ENCODE data around the gene ITPR1. TPM values are rescaled to one million over a fixed set of nuclear protein-coding genes. Genes with fewer than 3 reads are reported as not detected.
A peak's percentile ranks its signal among the peaks of the same experiment; 100 is the strongest.

The ITPR1 gene
- total and polyA plus RNA-seq, 11 donors = 8.9 to 55.8 (median 19.9) TPM

GRCh38 chr3:4806535-4807108 is 313.5 kb downstream of the ITPR1 start:
- H3K4me1 ChIP-seq = peaks cover 0 to 20% (median 7%) of the 10 kb centered on the region in 12 donors
- no peaks in the 10 kb centered on the region for H3K9me3 ChIP-seq
- no peak for ATAC-seq
- peak overlapping the region in 1 of 12 donors; percentile 30 for H3K27ac ChIP-seq
- intact Hi-C loops (cut with DNase I) = no loop called here
- no peak for DNase-seq
- H3K4me3 ChIP-seq = no peak overlapping the region
- no peak for TF ChIP-seq POLR2A (IDR thresholded peaks at IDR 0.05)
- TF ChIP-seq, protein P1, sequence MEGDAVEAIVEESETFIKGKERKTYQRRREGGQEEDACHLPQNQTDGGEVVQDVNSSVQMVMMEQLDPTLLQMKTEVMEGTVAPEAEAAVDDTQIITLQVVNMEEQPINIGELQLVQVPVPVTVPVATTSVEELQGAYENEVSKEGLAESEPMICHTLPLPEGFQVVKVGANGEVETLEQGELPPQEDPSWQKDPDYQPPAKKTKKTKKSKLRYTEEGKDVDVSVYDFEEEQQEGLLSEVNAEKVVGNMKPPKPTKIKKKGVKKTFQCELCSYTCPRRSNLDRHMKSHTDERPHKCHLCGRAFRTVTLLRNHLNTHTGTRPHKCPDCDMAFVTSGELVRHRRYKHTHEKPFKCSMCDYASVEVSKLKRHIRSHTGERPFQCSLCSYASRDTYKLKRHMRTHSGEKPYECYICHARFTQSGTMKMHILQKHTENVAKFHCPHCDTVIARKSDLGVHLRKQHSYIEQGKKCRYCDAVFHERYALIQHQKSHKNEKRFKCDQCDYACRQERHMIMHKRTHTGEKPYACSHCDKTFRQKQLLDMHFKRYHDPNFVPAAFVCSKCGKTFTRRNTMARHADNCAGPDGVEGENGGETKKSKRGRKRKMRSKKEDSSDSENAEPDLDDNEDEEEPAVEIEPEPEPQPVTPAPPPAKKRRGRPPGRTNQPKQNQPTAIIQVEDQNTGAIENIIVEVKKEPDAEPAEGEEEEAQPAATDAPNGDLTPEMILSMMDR (IDR thresholded peaks at IDR 0.05) = no peak
- WGBS, 4 donors = 95 to 98% (median 97%) methylated on average over 6 of the region's 6 CpGs
- H3K27me3 ChIP-seq = no peaks in the 10 kb centered on the region
- peaks cover 0 to 81% (median 49%) of the 10 kb centered on the region in 9 donors for H3K36me3 ChIP-seq

DNA sequence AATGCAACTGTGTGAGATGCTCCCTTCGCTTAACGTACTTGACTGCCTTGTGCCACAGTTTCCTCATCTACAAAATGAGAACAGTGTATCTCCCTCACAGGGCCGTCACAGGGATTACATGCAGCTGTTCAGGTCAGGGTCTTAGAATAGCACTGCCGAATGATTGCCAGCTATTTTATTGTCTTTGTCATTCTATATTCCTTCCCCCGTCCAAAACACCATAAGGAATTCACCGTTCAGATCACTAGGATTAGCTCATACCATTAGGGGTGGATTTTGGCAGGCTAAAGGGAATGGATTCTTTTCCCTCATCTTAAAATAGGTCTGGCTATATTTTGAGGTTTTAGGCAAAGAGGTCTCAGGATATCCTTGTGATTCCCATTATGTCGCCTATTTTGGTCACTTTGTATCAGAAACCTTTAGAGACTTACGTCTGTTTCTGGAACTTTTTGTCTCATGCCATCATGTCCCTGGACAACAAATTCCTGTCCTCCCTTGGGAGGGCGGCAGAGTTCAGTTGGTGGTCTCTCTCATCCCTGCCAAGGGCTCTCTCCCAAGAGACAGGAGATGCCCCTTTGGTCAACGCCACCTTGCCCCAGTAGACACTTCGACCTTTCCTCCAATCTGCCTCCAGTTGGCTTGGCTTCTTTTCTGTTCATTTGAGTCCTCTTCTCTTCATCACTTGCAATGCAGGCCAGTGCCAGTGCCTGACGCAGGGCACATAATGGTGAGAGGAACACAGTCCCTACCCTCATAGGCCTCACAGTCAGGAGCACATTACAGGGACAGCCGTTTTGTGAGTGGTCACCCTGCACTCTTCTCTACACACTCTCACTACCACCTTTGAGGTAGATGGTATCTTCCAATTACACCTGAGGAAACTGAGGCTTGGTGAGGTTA is 314.5 kb downstream of the ITPR1 start:
- peak overlapping the region in 5 of 12 donors; percentile 18 to 67 (median 49) for H3K27ac ChIP-seq

DNA sequence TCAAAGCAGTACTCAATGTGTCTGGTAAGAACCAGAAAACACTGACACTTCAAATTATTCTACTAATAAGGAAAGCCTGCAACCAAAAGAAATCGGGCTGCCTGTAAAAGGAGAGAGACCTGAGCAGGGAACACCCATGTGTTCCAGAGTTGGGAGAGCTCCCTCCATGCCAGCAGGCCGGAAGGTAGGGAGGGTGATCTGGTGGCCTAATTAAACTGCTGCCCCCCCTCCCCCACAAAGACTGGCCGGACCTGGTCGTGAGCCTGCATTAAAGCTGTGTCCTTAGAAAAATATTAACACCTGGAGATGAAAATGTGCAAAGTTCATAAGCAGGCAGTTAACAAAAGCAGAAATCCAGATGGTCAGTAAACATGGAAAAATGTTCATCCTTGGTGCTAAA is 315.5 kb downstream of the ITPR1 start:
- peak in 1 of 4 donors; percentile 36 for ATAC-seq
- TF ChIP-seq POLR2A (IDR thresholded peaks at IDR 0.05) = no peak
- TF ChIP-seq, protein P1 (IDR thresholded peaks at IDR 0.05) = no peak
- no peaks in the 10 kb centered on the region for H3K27me3 ChIP-seq
- H3K9me3 ChIP-seq = no peaks in the 10 kb centered on the region
- peaks cover 0 to 20% (median 7%) of the 10 kb centered on the region in 12 donors for H3K4me1 ChIP-seq
- no peak for DNase-seq
- no peak overlapping the region for H3K4me3 ChIP-seq
- peak overlapping the region in 1 of 12 donors; percentile 50 for H3K27ac ChIP-seq
- intact Hi-C loops (cut with DNase I) = no loop called here
- WGBS, 4 donors = 56 to 72% (median 68%) methylated on average over 4 of the region's 4 CpGs
- H3K36me3 ChIP-seq = peaks cover 0 to 76% (median 41%) of the 10 kb centered on the region in 9 donors

More for the DNA sequence above, 314.5 kb downstream of the ITPR1 start:
- no peaks in the 10 kb centered on the region for H3K27me3 ChIP-seq
- 75 to 79% (median 76%) methylated on average over 13 of the region's 13 CpGs for WGBS, 4 donors
- TF ChIP-seq, protein P1 (IDR thresholded peaks at IDR 0.05) = no peak
- TF ChIP-seq POLR2A (IDR thresholded peaks at IDR 0.05) = no peak
- peaks cover 0 to 20% (median 7%) of the 10 kb centered on the region in 12 donors for H3K4me1 ChIP-seq
- DNase-seq (no peak), ATAC-seq (peak in 2 of 4 donors; percentile 17 to 53)
- H3K9me3 ChIP-seq = no peaks in the 10 kb centered on the region
- no peak overlapping the region for H3K4me3 ChIP-seq
- peaks cover 0 to 76% (median 42%) of the 10 kb centered on the region in 9 donors for H3K36me3 ChIP-seq
- intact Hi-C loops (cut with DNase I) = no loop called here

- DNase-seq (no peak), ATAC-seq (no peak)
- 91 to 96% (median 92%) methylated on average over 3 of the region's 3 CpGs for WGBS, 4 donors
- Histone ChIP-seq H3K27ac (no peak overlapping the region), H3K4me3 (no peak overlapping the region), H3K4me1 (peaks cover 0 to 25% (median 10%) of the 10 kb centered on the region in 12 donors), H3K9me3 (no peaks in the 10 kb centered on the region), H3K36me3 (peaks cover 0 to 76% (median 43%) of the 10 kb centered on the region in 9 donors), H3K27me3 (no peaks in the 10 kb centered on the region)
- intact Hi-C loops (cut with DNase I) = loop anchor here in 1 of 10 donors (5.0 kb wide), 1 partner anchor 58 kb away; no protein-coding TSS in a partner anchor
- TF ChIP-seq, protein P1 (IDR thresholded peaks at IDR 0.05) = no peak
- no peak for TF ChIP-seq POLR2A (IDR thresholded peaks at IDR 0.05)
Measured at GRCh38 chr3:4809922-4810321, 316.8 kb downstream of the ITPR1 start.

All from heart left ventricle (tissue), 16 donors.